ENCODE results near the gene MEGF6.

GRCh38 chr1:3557366-3557765, 53.9 kb downstream of the MEGF6 start:
- TF ChIP-seq, protein P1, sequence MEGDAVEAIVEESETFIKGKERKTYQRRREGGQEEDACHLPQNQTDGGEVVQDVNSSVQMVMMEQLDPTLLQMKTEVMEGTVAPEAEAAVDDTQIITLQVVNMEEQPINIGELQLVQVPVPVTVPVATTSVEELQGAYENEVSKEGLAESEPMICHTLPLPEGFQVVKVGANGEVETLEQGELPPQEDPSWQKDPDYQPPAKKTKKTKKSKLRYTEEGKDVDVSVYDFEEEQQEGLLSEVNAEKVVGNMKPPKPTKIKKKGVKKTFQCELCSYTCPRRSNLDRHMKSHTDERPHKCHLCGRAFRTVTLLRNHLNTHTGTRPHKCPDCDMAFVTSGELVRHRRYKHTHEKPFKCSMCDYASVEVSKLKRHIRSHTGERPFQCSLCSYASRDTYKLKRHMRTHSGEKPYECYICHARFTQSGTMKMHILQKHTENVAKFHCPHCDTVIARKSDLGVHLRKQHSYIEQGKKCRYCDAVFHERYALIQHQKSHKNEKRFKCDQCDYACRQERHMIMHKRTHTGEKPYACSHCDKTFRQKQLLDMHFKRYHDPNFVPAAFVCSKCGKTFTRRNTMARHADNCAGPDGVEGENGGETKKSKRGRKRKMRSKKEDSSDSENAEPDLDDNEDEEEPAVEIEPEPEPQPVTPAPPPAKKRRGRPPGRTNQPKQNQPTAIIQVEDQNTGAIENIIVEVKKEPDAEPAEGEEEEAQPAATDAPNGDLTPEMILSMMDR (conservative IDR thresholded peaks at IDR 0.05): no peak
- TF ChIP-seq EZH2 (IDR thresholded peaks at IDR 0.05; ENCODE audit: low read depth): no peak

Data from PC-9 (cell line).